ENCODE measurements around the gene DTHD1.

DNA sequence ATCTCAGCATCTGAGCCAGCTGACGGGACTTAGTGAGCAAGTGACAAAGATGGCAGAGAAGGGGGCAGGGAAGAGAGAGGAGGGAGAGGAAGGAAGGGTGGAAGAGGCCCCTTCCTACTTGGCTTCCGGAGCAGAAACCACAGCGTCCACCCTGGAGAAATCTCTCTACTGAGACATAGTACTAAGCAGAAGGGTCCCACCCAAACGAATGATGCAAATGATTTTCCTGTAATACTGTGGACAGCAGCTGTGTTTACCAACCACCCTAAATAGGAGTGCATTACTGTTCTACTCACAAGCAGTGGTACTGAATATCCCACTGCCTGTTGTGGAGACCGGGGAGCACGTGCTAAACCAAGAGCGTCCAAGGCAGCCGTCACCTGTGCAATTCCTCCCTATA lies 29.4 kb downstream of the DTHD1 start:
- no peak for TF ChIP-seq CTCF (IDR thresholded peaks at IDR 0.05)
- peak in 1 of 2 donors; percentile 17 for TF ChIP-seq POLR2AphosphoS5 (IDR thresholded peaks at IDR 0.05)
- no peak for TF ChIP-seq POLR2A (IDR thresholded peaks at IDR 0.05; ENCODE audit: low read depth)

Measured in esophagus muscularis mucosa (tissue), 3 donors.